HS-27A (cell line): ENCODE data around the gene TIMM44.
A peak's percentile ranks its signal among the peaks of the same experiment; 100 is the strongest.
"Not testable (repeated sequence)": the region's sequence is repeated elsewhere in the genome, so short reads cannot be mapped to it uniquely, and the experiment has no call there.

Experiments
- DNase-seq: peaks from one replicate; pipeline ENCODE4 v3.0.0-alpha.2; 2012; ENCODE audit warnings: low read depth, missing footprints

The TIMM44 gene

DNA sequence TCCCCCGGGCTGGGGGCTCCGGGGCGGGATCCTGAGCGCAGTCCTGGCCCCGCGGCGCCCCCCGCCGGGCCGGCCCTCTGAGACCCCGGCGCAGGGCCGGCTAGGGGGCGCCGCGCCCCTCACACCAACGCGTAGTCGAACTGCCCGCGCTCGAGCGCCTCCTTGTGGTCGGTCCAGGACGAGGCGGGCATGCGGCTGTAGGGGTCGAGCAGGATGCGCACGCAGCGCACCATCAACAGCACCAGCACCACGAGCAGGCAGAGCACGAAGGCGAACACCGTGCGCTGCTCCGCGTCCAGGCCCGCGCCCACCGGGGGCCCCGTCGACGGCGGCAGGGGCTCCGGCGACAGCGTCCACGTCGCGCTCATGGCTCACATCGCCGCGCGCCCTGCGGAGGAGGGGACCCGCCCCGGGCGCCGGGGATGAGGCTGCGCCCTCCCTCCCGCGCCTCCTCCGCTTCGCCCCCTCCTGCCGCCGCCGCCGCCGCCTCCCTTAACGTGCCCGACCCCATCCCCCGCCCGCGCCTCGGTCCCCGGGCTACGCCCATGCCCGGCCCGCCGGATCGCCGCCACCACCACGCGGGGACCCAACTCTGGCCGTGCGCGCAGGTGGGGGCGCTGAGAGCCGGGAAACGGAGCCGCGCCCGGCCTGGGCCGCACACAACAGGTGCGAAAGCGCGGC is 18.2 kb downstream of the TIMM44 start:
- DNase-seq, result no peak

DNA sequence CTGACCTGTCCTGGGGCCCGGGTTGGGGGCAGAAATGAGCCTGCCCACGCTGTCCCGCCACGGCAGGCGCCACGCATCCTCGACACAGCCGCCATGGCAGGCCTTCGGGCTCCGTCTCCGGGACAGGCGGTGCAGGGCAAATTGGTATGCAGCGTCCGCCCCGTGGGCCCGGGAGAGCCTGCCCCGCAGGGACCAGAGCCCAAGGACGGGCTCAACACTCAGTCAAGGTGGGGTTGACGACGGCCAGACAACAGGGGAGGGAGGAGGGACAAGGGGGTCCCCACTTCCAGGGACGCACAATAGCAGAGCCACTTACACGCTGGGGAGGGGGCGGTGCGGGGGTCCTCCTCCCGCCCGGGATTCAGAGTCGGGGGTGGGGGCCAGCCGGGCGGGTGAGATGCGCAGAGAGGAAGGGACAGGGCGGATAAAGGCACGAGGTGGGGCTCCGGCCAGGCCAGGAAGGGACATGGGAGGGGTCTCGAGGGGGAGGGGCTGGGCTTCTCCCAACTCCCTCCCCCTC is 18.8 kb downstream of the TIMM44 start:
- no peak for DNase-seq

DNA sequence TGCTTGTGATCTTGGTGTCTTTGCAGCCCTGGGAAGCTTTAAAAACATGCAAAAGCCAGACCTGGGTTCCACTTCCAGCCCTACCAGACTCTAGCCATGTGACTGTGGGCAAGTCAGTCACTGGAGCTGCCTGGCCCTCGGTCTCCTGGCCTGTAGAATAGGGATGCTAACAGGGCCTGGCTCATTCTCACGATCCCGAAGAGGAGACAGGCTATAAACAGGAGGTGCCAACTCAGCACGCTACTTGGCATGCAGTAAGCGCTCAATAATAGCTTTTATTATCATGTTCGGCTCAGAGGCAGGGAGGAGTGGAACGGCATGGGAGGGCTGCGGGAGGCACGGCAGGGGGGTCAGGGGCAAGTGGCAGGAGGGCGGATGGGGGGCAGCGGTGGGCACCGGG is 19.2 kb downstream of the TIMM44 start:
- DNase-seq, result no peak

DNA sequence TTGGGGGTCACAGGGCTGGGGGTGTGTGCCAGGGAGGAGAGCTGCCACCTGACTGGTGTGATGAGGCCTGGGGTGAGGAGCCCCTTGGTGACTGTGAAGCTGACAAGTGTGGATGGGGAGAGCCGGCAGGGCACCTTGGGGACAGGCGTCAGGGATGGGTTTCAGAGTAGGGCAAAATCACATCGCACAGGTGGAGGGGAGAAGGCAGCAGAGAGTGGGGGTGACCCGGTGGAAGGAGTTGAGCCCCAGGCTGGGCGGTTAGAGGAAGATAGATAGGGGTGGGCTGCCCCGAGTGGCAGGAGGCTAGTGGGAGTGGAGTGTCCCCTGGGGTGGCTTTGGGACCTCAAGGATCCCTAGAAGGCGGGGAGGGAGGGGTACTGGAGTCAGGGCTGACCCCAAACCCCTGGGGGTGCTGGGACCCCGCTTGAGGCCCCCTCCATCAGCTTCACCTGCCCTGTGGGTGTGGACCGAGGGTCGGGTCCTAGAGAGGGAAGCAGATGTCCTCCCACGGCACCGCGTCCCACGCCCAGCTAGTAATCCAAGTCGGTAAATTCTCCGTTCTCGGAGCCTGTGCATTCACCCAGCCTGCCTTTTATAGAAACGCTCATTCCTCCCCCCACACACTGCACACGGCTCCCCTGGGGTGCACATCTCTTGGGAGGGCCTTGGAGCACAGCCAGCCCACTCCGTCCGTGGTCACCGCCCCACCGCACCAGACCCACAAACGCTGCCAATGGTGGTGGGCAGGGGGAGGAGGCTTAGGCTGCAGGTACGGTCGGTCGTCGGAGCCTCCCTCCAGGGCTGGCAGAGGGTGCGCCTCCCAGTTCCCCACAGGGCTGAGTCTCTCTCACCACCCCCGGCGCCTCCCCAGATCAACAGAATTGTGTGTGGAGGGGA is 19.9 kb downstream of the TIMM44 start:
- DNase-seq, result no peak

DNA sequence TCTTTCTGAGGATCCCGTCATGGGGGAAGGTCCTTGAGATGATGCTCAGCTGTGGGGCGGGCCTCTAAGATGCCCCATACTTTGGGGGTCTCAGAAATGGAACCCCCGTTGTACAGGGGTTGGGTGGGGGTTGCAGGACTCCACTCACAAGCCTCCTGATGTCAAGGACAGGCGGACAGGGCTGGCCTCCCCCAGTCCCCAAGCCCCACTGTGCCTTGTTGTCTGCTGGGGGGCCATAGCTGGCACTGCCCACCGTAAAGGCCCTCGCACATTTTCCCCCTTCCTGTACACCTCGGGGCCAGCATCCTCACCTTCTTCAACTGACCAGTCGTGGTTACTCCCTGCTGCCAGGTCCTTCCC is 20.6 kb downstream of the TIMM44 start:
- no peak for DNase-seq

DNA sequence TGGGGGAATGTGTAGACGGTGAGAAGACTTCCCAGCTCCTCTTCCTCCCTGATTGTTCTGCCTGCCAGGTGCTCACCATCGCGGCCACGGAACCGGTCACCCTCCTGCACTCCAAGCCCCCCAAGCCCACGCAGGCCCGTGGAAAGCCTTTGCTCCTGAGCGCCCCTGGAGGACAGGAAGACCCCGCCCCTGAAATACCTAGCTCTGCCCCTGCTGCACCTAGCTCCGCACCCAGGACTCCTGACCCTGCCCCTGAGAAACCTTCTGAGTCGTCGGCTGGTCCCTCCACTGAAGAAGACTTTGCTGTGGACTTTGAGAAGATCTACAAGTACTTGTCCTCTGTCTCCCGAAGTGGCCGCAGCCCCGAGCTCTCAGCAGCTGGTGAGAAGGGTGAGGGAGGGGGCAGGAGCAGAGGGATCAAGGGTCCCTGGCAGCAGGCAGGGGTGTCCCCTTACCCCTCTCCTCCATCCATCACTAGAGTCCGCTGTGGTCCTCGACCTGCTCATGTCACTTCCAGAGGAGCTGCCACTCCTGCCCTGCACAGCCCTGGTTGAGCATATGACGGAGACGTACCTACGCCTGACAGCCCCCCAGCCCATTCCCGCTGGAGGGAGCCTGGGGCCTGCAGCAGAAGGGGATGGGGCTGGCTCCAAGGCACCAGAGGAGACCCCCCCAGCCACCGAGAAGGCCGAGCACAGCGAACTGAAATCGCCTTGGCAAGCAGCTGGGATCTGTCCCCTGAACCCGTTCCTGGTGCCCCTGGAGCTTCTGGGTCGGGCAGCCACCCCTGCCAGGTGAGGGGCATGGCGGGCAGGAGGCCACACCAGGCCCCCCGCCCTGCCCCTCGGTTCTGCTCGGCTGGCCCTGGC is 21.3 kb downstream of the TIMM44 start:
- no peak for DNase-seq

DNA sequence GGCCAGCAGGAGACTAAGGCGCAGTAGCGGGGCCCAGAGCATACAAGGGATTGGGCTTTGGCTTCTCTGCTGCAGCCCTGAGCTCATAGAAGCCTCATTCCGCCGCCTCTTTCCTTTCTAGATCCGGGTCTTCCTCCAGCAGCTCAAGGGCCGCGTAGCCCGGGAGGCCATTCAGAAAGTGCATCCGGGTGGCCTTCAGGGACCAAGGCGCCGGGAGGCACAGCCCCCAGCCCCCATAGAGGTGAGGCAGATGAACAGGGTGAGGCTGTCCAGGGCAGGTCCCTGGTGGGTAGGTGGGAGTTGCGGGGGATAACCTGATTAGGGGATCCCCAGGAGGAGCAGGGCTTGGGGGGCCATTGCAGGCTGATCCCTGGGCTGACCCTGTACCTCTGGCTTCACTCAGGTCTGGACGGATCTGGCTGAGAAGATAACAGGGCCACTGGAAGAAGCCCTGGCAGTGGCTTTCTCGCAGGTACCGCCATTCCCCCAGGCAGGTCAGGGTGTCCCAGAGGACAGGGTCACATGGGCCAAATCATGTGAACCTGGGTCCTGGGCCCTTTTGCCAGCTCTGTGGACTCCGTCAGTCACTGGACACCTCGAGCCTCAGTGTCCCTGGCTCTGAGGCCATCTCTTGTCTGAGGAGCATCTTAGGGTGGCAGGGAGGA is 22.0 kb downstream of the TIMM44 start:
- DNase-seq, result no peak

DNA sequence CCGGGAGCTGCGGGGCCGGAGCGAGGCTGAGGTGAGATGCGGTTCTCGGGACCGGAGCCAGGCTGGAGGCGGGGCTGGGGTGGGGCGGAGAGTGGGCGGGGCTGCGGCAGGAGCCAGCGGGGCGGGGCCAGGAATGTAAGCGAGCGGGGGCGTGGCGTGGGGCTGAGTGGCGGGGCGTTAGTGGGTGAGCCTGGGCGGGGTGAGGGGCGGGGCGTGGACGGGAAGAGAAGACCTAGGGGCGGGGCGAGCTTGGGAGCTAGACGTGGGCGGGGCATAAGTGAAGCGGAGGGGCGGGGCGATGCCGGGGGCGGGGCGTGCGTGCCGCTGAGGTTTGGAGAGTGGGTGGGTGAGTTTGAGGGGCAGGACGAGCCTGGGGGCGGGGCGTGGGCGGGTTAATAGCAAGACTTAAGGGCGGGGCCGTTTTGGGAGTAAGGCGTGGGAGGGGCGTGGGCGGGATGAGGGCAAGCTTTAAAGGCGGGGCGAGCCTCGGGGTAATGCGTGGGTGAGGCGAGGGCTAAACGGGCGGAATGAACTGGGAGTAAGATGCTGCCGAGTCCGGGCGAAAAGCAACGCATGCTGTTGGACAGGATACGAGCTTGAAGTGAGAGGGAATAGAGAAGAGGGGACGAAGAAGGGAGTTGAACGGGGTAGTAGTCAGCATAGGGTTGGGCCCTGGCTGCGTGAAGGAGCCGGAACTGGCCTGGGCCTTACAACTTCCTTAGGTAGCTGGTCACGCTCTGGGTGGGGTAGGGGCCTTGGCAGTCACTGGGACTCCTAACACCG is 22.8 kb downstream of the TIMM44 start:
- peak; percentile 84 for DNase-seq

DNA sequence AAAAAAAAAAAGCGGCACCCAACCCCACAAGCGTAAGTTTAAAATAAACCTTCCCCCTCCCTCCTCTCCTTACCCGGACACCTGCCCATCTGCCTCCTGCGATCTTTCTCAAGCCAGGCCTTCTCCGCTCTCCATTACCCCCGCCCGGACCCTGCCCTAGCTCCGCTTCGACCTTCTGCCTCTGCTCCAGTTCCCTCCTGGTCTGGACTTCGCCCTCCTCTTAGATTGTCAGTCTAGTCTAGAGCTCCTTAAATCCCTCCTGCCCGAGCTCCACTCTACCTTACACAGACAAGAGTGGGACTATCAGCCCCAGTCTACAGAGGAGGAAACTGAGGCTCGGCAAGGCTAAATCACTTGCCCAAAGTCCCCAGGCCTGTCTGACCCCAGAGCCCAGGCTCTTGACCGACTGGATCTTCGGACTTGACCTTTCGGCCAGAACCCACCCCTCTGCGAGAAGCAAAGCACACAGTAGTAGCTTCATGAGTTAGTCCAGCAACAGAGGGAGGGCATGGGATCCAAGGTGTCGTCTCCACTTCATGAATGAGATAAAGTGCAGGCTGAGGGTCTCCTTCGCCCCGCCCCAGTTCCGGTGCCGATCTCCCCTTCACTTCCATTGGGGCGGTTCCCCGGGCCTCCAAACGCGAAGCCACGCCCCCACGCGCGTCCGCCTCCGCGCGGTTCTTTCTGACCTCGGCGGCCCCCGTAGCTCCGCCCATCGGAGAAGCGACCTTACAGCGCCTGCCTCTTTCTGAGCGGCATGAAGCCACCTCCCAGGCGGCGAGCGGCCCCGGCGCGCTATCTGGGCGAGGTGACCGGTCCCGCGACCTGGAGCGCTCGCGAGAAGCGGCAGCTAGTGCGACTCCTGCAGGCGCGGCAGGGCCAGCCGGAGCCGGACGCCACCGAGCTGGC is 23.6 kb downstream of the TIMM44 start, which contains the start of gene SNAPC2:
SNAPC2 (plus strand) TSS at position 729 of the 909 bp plus-strand sequence; CDS start at position 758, 29 bp downstream.
- peak; percentile 78 for DNase-seq

DNA sequence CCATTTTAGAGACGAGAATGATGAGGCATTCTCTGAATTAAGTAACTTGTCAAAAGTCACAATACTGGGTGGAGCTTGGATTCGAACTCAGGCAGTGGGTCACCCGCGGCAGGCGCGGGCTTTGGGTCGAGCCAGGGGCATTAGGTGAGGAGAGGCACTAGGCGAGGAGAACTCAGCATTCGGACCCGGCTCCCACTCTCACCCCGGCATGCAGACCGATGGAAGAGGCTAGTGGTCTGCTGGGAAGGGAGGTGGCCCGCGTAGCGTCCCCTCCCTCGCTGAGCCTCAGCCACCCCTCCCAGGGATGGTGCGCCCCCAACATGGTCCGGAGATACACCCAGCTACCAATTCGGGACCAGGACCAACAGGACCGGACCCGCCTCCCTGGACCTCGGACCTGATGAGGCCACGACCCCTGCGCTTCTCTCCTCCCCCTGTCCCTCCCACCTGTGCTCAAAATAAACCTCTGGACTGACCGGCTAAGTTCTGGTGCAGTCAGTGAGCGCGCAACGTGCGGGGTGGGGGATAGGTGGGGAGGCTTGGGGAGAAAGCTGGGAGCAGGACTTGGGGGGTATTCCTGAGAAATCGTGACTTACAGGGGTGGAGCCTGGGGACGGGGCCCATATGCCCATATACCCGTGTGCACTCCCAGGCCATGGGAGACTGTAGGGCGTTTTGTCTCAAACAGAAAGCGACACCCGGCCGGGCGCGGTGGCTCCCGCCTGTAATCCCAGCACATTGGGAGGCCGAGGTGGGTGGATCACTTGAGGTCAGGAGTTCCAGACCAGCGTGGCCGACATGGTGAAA is 24.6 kb downstream of the TIMM44 start:
- DNase-seq, result no peak

DNA sequence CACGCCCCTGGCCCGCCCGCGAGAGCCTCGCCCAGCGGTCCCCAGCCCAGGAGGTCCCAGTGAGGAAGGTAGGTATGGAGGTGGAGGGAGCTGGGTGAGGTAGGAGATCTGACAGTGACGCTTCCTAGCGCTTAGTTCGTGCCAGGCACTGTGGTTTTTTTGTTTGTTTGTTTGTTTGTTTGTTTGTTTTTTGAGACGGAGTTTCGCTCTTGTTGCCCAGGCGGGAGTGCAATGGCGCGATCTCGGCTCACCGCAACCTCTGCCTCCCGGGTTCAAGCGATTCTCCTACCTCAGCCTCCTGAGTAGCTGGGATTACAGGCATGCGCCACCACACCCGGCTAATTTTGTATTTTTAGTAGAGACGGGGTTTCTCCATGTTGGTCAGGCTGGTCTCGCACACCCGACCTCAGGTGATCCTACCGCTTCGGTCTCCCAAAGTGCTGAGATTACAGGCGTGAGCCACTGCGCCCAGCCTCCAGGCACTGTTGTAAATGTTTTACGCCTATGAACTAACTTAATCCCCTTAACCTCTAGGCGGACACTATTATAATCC is 25.3 kb downstream of the TIMM44 start:
- DNase-seq, result not testable (repeated sequence)

DNA sequence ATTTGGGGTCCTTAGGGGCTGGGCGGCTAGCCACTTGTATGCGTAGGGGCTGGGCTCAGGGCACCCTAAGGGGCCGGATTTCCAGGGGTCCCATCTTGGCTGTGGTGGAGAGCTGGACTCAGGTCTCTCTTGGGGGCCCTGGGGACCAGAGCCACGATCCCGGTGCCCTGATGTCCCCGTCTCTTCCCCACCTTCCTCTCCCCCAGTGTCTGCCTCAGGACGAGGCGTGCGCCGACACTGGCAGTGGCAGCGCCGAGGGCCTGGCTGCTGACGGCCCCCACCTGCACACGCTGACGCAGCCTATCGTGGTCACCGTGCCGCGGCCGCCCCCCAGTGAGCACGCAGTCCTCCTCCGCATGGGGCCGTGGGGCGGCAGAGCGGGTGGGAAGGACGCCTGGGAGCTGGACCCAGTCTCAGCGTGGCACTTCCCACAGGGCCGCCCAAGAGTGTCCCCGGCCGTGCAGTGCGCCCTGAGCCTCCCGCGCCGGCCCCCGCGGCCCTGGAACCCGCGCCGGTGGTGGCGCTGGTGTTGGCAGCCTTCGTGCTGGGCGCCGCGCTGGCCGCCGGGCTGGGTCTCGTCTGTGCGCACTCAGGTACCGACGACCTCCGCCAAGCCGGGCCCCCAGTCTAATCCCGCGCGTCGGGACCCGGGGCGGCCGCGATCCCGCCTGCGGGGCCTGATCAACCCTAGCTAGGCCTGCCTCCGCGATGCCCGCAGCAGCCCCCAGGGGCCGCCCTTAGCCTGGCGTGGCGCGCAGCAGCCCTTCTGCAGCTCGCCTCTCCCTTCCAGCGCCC is 26.0 kb downstream of the TIMM44 start:
- no peak for DNase-seq

DNA sequence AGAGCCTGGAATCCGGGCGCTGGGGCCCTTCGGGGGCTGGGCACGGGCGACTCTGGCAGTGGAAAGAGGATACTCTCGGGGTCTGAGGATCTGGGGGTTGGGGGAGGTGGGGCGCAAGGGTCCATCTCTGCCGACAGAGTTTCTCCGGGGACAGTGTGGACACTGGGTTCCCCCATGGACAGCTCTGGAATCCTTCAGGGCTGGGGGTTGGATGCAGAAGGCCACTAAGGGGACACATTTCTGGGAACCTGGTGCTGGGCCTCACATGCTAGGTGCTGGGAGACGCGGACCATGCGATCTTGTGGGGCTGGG is 26.6 kb downstream of the TIMM44 start:
- DNase-seq, result no peak

DNA sequence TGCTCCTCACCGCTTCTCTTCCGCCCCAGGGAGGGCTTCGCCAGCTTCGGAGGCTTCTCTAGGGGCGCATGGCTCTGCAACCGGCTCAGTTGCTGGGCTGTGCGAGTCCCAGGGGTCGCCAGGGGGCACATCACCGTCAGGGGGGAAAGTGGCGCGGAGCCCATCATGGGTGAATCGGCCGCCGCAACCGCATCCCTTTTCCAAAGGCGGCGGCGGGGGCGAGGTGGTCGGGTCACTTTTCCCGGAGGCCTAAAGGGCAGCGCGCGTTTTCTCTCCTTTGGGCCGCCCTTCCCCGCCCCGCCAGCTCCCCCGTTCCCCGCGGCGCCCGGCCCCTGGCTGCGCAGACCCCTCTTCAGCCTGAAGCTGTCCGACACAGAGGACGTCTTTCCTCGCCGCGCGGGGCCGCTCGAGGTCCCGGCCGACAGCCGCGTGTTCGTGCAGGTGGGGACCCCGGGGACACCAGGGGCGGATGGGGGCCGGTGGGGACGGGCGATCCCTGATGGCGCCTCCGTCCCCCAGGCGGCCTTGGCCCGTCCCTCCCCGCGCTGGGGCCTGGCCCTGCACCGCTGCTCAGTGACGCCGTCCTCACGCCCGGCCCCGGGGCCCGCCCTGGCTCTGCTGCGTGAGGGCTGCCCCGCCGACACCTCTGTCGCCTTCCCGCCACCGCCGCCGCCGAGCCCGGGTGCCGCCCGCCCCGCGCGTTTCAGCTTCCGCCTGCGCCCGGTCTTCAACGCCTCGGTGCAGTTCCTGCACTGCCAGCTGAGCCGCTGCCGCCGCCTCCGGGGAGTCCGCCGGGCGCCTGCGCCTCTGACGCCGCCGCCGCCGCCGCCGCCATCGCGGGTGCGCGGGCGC is 27.1 kb downstream of the TIMM44 start:
- no peak for DNase-seq

DNA sequence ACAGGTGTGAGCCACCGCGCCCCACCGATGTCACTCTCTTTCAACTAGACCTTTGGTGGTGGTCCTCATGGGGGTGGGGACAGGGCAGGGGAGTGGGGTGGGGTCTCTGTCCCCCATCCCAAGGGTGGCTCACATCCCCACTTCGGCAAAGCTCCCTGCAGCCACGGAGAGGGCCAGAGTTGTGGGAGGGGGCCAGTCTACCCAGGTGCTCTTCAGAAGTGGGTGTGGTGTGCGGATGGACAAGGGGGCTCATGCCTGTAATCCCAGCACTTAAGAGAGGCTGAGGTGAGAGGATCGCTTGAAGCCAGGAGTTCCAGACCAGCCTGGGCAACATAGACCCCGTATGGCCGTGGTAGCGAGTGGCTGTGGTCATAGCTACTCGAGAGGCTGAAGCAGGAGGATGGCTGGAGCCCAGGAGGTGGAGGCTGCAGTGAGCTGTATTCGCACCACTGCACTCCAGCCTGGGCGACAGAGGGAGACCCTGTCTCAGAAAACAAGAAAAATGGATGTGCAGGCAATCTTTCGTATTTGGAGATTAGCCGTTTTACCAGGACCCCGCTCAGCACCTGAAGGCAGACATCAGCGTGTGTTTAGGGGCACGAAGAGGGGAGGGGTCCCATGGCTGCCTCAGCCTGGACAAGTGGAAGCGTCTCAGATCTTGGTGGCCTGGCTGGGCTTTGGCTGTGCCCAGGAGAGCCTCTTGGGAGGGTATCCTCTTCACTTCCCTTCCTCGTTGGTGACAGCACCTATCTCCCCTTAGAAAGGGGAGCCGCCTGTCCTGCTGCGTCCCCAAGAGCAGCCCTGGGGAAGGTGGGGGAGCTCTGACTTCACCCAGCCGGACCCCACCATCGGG is 28.0 kb downstream of the TIMM44 start:
- no peak for DNase-seq

DNA sequence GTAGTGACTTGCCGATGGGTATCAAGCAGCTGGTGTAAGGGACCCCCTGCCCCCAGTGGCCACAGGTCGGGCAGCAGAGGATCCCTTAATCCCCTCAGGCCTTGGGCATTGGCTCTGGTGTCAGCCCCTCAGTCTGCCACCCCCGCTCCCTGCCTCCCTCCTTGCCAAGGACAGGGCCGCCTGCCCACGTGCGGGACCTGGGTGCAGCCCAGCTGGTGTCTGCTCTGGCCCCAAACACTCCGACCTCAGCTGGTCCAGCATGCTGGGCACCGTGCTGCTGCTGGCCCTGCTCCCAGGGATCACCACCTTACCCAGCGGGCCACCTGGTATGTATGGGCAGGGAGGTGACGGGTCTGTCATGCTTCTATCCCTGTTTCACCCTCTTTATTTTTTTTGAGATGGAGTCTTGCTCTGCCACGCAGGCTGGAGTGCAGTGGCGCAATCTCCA is 28.8 kb downstream of the TIMM44 start, which contains the start of gene TGFBR3L:
TGFBR3L (plus strand) TSS at position 233 of the 448 bp plus-strand sequence.
- no peak for DNase-seq
